GM11168 (cell line): Measurements from ENCODE around the gene STK33.
"Not testable (repeated sequence)": the region's sequence is repeated elsewhere in the genome, so short reads cannot be mapped to it uniquely, and the experiment has no call there.

Experiments used
- in situ Hi-C: fragments of 300-500 bp; cut with MboI; formaldehyde crosslinking; loops from one replicate; pipeline ENCODE4 v1.12.0; 2022; ENCODE audit warnings: low sequenced_read_pairs; ENCODE audit not compliant: unreplicated experiment

The STK33 gene

DNA sequence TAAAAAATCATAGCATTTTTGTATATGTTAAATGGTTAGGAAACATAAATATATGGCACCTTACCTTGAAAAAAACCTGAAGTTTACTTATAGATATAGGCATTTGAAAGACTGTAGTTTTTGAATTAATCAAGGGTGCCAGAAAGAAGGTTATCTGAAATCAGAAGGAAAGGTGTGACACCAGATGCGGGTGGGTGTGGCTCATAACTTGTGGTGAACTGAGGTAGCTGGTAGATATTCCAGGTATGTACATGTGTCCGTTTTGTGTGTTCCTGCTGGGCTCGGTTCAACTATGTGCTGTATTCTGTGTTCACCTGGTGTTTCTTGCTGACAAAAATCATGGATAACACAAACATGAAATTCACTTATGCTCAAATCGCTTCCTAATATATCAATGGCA is 35.6 kb downstream of the STK33 start:
- in situ Hi-C loops, result no loop called here

DNA sequence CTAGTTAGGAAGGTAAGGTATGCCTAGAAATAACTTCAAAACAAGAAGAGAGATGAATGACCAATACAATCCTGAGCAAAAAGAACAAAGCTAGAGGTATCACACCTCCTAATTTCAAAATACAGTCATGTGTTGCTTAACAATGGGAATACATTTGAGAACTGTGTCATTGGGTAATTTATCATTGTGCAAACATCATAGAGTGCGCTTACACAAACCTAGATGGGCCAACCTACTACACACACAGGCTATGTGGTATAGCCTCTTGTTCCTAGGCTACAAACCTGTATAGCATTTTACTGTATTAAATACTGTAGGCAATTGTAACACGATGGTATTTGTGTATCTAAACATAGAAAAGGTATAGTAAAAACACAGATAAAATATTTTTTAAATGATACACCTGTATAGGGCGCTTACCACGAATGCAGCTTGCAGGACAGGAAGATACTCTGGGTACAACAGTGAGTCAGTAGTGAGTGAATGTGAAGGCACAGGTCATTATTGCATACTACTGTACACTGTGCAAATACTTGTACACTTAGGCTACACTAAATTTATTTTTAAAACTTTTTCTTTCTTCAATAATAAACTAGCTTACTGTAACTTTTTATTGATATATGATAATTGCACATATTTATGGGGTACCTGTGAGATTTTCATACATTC is 48.2 kb downstream of the STK33 start:
- in situ Hi-C loops, result no loop called here

DNA sequence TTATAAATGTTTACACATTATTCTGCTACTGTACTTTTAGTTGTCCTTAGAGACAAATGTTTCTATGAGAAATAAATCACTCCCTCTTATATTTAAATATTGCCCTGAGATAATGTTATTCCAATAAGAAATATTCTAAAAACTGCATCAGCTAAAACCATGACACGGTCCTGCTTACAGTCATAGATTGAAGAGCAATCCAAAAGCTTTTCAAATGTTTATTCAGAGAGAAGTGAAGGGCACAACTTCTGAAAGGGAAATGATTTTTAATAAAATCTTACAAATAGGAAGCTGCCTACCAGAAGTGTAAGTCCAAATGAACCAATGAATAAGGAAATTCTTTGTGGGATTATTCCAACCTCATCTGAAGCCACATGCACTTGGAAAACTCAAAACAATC is 49.2 kb downstream of the STK33 start:
- in situ Hi-C loops, result no loop called here

DNA sequence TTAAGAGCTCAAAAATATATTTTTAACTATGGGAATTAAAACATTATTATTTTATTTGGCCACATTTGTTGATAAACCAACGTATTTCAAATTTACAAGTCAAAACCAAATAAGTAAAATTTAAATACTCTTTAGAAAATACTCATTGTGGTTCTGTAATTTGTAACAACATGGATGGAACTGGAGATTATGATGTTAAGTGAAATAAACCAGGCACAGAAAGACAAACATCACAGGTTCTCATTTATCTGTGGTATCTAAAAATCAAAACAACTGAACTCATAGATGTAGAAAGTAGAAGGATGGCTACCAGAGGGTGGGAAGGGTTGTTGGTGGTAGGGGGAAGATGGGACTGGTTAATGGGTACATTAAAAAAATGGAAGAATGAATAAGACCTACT is 50.8 kb downstream of the STK33 start:
- in situ Hi-C loops, result no loop called here

DNA sequence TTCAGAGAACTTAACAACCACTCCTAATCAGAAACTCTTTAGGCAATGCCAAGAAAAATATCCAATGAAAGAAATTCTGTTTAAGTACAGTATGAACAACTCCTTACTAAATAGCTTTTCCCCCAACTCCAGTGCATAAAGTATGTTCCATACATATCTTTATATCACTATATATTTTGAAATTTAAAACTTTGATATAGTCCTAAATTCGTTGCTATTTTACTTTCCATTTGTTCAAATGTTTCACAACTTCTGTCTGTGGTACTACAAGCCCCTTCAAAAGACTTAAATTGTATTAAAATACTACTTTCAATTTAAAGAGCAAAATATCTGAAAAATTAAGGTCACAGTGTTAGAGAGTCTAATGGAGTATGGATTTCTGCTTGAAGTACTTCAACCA is 52.6 kb downstream of the STK33 start:
- in situ Hi-C loops, result no loop called here

DNA sequence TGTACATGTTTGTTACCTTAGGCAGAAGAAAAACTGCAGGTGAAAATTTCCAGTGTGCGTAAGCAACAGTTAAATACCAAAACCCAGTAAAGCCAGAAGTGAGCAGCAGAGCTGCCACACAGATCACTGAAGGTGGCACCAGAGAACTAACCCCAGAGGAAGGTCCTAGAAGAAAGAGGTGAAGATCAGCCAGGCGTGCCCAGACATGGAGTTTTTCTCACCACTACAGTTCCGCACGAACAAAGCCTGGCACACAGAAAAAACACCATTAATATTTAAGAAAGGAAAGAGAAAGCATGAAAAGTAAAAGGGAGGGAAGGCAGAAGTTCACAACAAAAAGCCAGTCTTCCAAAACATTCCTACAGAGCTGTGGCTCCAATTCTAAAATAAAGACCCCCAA is 60.7 kb downstream of the STK33 start:
- in situ Hi-C loops, result no loop called here

DNA sequence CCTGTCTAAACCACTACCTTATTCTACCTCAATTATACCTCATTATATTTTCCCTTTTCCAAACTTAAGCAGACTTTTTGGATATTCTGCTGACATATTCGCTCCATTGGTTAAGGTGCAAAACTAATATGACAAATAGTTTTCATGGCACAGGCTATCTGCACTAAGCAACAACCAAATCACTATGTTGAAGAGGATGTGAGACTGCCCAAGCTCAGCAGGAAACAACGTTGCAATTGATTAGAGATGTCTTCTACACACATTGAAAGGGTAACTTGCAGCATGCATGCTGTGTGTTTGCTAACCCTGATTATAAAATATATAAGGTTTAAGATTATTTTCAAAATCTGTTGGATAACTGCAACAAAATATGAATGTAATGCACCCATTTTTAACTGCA is 61.6 kb downstream of the STK33 start:
- in situ Hi-C loops, result no loop called here

DNA sequence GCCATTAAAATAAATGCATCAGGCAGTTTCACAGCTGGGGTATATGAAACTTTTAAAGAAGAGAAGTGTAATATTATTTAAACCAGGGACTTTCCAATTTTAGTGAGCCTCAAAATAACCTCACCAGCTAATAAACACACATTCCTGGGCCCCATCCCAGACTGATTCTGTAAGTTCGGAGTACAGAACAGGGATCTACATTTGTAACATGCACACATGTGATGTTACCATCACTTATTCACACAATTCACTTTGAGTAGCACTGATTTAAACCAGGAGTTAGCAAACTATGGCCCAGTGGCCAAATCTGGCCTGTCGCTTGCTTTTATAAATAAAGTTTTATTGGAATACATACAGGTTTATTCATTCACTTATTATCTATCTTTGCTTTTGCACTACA is 62.0 kb downstream of the STK33 start:
- in situ Hi-C loops, result no loop called here

DNA sequence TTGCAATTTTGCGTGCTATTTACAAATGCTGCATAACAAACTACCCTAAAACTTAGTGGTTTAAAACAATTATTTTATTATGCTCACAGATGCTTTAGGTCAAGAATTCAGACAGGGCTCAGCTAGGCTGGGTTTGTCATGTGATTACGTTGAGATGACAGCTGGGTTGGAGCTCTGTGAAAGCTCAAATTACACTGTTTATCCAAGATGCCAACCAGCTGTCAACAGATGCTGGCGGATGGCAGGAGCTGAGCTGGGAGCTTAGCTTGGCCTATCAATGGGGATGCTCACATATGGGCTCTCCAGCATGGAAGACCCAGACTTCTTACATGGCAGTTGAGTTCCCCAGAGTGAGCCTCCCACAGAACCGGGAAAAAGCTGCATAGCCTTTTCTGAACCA is 62.7 kb downstream of the STK33 start:
- in situ Hi-C loops, result no loop called here

DNA sequence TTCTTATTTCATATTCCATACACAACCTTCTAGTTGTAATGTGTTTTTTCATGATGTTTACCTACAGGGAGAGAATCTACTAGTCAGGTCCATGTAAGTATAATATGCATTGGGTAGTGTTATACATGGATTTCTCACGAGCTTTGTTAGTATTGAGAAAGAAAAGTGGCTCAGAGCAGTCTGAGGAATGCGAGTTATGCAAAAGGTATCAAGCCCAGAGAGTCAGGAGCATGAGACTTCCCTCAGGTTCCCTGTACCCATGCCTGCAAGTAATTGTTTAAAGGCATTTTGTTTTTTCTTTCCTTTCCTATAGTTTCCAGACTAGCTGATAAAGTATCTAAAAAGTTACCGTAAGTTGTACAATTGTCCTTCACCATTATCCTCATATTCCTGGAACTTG is 66.1 kb downstream of the STK33 start:
- in situ Hi-C loops, result no loop called here

DNA sequence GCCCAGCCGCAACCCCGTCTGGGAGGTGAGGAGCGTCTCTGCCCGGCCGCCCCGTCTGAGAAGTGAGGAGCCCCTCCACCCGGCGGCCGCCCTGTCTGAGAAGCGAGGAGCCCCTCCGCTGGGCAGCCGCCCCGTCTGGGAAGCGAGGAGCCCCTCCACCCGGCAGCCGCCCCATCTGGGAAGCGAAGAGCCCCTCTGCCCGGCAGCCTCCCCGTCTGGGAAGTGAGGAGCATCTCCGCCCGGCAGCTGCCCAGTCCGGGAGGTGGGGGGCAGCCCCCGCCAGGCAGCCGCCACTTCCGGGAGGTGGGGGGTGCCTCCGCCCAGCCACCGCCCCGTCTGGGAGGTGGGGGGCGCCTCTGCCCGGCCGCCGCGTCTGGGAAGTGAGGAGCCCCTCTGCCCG is 70.6 kb downstream of the STK33 start:
- in situ Hi-C loops, result no loop called here

DNA sequence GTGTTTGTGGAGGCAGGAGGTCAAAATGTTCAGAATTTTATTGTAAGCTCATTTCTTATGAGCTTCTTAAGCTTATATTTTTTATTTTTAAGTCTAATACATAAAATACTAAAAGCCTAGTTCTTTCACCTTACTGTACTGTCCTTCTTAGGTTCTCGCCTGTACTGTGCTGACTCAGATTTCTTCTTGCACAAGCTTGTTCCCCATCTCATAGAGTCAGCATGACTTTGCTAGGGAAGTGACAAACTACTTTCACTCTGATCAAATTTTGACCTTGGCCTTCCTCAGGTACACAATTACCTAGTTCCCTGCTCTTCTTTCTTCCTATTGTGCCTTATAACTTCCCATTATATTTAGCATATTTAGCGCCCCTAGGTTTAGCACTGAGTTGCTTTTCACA is 81.5 kb downstream of the STK33 start:
- in situ Hi-C loops, result no loop called here

DNA sequence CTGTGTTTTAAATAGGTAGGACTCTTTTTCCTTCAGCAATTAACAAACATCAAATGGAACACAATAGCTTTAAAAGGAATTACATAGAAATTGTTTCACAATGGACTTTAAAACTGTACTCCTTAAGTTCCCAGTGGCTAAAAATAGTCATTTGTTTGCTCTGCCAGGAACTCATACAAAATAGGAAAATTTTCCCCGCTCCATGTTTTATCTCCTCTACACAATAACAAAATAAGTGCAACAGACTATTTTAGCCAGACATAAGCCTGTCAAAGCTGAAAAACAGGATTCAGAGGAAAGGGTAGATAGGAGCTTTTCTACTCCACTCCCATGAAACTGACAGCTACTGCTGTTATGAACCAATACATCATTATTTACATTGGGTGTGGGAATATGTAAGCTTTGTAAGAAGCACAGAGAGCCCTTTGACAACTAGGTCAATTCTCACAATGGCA is 90.1 kb downstream of the STK33 start:
- in situ Hi-C loops, result no loop called here

DNA sequence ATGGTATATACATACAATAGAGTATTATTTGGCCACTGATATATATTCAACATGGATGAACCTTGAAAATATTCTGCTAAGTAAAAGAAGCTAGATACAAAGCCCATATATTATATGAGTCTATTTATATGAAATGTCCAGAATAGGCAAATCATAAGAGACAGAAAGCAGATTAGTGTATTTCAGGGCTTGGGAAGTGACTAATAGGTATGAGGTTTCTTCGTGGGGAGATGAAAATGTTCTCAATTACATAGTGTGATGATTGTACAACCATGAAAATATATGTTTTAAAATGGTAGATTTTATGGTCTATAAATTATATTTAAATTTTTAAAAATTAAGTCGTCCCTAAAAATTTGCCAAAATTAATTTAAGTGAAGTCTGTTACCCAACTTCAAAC is 92.2 kb downstream of the STK33 start:
- in situ Hi-C loops, result no loop called here

DNA sequence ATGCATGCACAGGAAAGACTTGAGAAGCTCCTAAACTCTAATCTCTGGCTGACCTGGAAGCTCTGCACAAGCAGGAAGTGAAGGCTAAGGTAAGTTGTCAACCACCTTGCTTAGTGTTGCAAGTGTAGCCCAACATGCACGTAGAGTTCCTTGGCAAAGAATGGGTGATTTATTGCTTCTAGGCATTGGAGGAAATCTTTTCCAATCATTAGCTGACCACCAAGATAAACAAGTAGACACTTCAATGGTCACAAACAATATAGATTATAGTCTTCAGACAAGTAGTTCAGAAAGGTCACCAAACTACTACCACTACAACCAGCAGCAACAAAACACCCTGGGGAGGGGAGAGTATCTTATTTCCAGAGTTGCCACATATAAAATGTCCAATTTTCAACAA is 105.6 kb downstream of the STK33 start:
- in situ Hi-C loops, result no loop called here

DNA sequence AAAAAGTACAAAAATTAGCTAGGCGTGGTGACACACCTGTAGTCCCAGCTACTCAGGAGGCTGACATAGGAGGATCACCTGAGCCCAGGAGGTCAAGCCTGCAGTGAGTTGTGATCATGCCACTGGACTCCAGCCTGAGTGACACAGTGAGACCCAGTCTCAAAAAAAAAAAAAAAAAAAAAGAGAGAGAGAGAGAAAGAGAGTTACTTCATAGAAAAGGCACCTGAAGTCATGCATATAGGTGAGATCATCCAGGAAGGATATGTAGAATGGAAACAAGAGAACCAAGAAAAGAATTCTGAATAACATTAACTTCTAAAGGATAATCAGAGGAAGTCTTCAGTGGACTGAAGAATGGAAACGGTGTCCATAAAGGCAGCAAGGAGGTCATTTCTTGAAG is 106.8 kb downstream of the STK33 start:
- in situ Hi-C loops, result no loop called here

DNA sequence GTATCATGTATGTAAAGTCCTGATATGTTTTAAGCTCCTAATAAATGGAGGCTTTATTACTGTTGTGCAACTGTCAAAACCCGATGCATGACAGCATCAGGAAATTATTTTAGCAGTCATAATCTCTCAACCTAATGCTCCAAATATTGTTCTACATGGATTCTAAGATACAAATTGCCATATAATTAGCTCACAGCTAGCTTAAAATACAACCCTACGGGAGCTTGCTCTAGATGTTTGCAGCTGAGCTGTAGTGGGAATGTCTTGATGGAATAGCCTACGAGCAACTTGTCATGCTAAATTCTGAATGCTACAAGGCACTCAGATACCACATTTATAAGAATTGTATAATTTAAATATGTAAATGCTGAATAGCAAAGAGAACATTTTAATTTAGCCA is 109.8 kb downstream of the STK33 start:
- in situ Hi-C loops, result no loop called here

DNA sequence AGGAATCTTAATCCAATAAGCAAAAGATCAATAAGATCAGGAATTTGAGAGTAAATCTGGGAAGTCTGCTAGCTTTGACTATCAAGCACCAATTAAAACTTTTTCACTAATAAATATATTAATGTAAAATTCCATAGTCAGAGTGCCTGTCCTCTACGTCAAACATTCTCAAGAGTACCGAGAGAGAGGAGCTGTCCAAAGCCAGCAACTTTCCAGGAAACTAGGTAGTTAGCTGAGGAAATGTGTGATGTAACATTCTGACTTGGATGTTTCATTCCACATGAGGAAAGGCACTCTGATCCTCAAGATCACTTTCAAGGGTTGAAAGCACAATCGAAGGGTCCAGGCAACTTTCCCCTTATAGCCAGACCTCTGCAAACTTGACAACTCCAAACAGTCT is 113.2 kb downstream of the STK33 start:
- in situ Hi-C loops, result no loop called here

DNA sequence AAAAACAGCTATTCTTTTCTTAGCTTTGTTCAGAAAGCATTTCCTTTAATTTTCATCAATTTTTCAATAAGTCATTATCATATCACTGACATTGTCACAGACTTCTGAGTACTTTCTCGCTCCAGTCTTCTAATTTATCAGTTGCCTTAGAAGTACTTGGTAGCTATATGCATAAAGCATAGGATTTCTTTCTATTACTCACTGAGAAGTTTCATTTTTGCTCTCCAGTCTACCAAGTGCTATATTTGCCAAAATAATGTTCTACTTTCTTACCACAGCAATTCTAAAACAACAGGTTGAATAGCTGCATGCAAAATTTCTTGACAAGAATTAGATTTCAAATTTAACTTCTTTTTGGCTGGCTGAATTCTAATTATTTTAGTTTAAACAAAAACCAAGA is 116.3 kb downstream of the STK33 start:
- in situ Hi-C loops, result no loop called here

DNA sequence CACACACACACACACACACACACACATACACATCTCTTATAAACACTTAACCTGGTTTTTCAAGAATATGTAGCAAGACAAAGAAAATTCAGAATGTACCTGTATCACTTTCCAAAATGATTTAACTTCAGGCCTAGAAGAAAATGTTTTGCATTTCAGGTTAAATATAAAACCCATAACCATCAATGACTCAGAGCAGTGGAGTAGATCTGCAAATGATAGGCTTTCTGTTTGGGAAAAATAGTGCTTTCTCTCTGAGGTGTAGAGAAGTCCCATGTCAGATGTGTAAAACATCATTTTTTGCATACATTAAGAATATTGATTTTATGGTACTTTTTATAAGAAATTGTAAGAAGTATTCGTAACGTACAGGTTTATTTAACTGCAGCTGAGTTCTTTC is 116.9 kb downstream of the STK33 start:
- in situ Hi-C loops, result no loop called here

DNA sequence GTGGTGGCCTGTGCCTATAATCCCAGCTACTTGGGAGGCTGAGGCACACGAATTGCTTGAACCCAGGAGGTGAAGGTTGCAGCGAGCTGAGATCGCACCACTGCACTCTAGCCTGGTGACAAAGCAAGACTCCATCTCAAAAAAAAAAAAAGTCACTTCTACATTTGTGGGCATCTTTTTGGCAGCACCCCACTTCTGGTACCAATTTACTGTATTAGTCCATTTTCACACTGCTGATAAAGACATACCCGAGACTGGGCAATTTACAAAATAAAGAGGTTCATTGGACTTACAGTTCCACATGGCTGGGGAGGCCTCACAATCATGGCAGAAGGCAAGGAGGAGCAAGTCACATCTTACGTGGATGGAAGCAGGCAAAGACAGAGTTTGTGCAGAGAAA is 126.2 kb downstream of the STK33 start:
- in situ Hi-C loops, result not testable (repeated sequence)

DNA sequence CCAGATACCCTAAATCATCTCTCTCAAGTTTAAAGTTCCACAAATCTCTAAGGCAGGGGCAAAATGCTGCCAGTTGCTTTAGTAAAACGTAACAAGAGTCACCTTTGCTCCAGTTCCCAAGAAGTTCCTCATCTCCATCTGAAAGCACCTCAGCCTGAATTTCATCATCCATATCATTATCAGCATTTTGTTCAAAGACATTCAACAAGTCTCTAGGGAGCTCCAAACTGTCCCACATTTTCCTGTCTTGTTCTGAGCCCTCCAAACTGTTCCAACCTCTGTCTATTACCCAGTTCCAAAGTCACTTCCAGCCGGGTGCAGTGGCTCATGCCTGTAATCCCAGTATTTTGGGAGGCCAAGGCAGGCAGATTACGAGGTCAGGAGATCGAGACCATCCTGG is 126.7 kb downstream of the STK33 start:
- in situ Hi-C loops, result not testable (repeated sequence)

DNA sequence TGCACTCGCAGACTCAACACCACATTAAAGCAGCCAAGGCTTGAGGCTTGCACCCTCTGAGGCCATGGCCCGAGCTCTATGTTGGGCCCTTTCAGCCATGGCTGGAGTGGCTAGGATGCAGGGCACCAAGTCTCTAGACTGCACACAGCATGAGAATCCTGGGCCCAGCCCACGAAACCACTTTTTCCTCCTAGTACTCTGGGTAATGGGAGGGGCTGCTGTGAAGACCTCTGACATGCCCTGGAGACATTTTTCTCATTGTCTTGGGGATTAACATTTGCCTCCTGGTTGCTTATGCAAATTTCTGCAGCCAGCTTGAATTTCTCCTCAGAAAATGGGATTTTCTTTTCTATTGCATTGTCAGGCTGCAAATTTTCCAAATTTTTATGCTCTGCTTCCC is 127.1 kb downstream of the STK33 start:
- in situ Hi-C loops, result not testable (repeated sequence)
